Measurements from ENCODE around the gene CDRT4. TPM values are rescaled to one million over a fixed set of nuclear protein-coding genes. Genes with fewer than 3 reads are reported as not detected.
A peak's percentile ranks its signal among the peaks of the same experiment; 100 is the strongest.

CDRT4 gene
- total and polyA plus RNA-seq, 5 experiments from 2014 or later = 0.84 to 10.6 (median 1.8) TPM

GRCh38 chr17:15485045-15485444 lies 17.6 kb upstream of the CDRT4 start:
- no peak overlapping the region for H3K27ac Mint-ChIP-seq
- ATAC-seq (no peak), DNase-seq (no peak)
- H3K27me3 Mint-ChIP-seq = no peaks in the 10 kb centered on the region
- peaks cover 0 to 3% (median under 1%) of the 10 kb centered on the region in 4 donors for H3K4me1 Mint-ChIP-seq
- H3K36me3 Mint-ChIP-seq = peaks cover 0 to 13% (median 5%) of the 10 kb centered on the region in 3 donors
- H3K4me3 Mint-ChIP-seq = no peak overlapping the region
- no peaks in the 10 kb centered on the region for H3K9me3 Mint-ChIP-seq
- POLR2A ChIA-PET = no interaction called here

GRCh38 chr17:15483431-15483830 lies 16.0 kb upstream of the CDRT4 start:
- peaks cover 5 to 16% (median 5%) of the 10 kb centered on the region in 3 donors for H3K36me3 Mint-ChIP-seq
- DNase-seq (no peak), ATAC-seq (no peak)
- no peaks in the 10 kb centered on the region for H3K9me3 Mint-ChIP-seq
- POLR2A ChIA-PET = no interaction called here
- peaks cover 4 to 15% (median 5%) of the 10 kb centered on the region in 4 donors for H3K4me1 Mint-ChIP-seq
- H3K4me3 Mint-ChIP-seq = no peak overlapping the region
- H3K27ac Mint-ChIP-seq = no peak overlapping the region
- H3K27me3 Mint-ChIP-seq = no peaks in the 10 kb centered on the region

GRCh38 chr17:15482476-15482875 lies 15.1 kb upstream of the CDRT4 start:
- no peak for DNase-seq
- POLR2A ChIA-PET = no interaction called here
- Mint-ChIP-seq H3K27ac (no peak overlapping the region), H3K4me3 (no peak overlapping the region), H3K27me3 (no peaks in the 10 kb centered on the region), H3K36me3 (peaks cover 5 to 14% (median 5%) of the 10 kb centered on the region in 3 donors), H3K9me3 (no peaks in the 10 kb centered on the region), H3K4me1 (peaks cover 4 to 15% (median 5%) of the 10 kb centered on the region in 4 donors)
- no peak for ATAC-seq

- no peaks in the 10 kb centered on the region for H3K9me3 Mint-ChIP-seq
- no peak for DNase-seq
- no peaks in the 10 kb centered on the region for H3K27me3 Mint-ChIP-seq
- POLR2A ChIA-PET = no interaction called here
- peaks cover 4 to 15% (median 6%) of the 10 kb centered on the region in 4 donors for H3K4me1 Mint-ChIP-seq
- no peak for ATAC-seq
- H3K27ac Mint-ChIP-seq = peak overlapping the region in 1 of 10 donors; percentile 37
- peaks cover 5 to 18% (median 8%) of the 10 kb centered on the region in 3 donors for H3K36me3 Mint-ChIP-seq
- no peak overlapping the region for H3K4me3 Mint-ChIP-seq
Measured at GRCh38 chr17:15481481-15481880, 14.1 kb upstream of the CDRT4 start.

GRCh38 chr17:15480204-15480603 lies 12.8 kb upstream of the CDRT4 start:
- Mint-ChIP-seq H3K9me3 (no peaks in the 10 kb centered on the region), H3K4me3 (no peak overlapping the region), H3K27me3 (no peaks in the 10 kb centered on the region), H3K4me1 (peaks cover 4 to 15% (median 6%) of the 10 kb centered on the region in 4 donors), H3K36me3 (peaks cover 14 to 24% (median 16%) of the 10 kb centered on the region in 3 donors), H3K27ac (no peak overlapping the region)
- POLR2A ChIA-PET = no interaction called here
- DNase-seq = no peak
- no peak for ATAC-seq

GRCh38 chr17:15479703-15480102 lies 12.3 kb upstream of the CDRT4 start:
- Mint-ChIP-seq H3K4me1 (peaks cover 4 to 15% (median 6%) of the 10 kb centered on the region in 4 donors), H3K27me3 (no peaks in the 10 kb centered on the region), H3K4me3 (no peak overlapping the region), H3K36me3 (peaks cover 16 to 29% (median 20%) of the 10 kb centered on the region in 3 donors), H3K27ac (no peak overlapping the region), H3K9me3 (no peaks in the 10 kb centered on the region)
- ATAC-seq (no peak), DNase-seq (no peak)
- POLR2A ChIA-PET = no interaction called here

GRCh38 chr17:15478845-15479244 lies 11.4 kb upstream of the CDRT4 start:
- POLR2A ChIA-PET = no interaction called here
- peak overlapping the region in 2 of 10 donors; percentile 9 to 12 for H3K27ac Mint-ChIP-seq
- no peak overlapping the region for H3K4me3 Mint-ChIP-seq
- peaks cover 16 to 36% (median 25%) of the 10 kb centered on the region in 3 donors for H3K36me3 Mint-ChIP-seq
- H3K9me3 Mint-ChIP-seq = no peaks in the 10 kb centered on the region
- no peak for DNase-seq
- H3K27me3 Mint-ChIP-seq = no peaks in the 10 kb centered on the region
- no peak for ATAC-seq
- peaks cover 4 to 15% (median 4%) of the 10 kb centered on the region in 4 donors for H3K4me1 Mint-ChIP-seq

- Mint-ChIP-seq H3K9me3 (no peaks in the 10 kb centered on the region), H3K4me1 (peaks cover 4 to 15% (median 4%) of the 10 kb centered on the region in 4 donors), H3K27ac (no peak overlapping the region), H3K36me3 (peaks cover 16 to 35% (median 27%) of the 10 kb centered on the region in 3 donors), H3K4me3 (no peak overlapping the region), H3K27me3 (no peaks in the 10 kb centered on the region)
- POLR2A ChIA-PET = no interaction called here
- DNase-seq = no peak
- no peak for ATAC-seq
Measured at GRCh38 chr17:15475631-15476354, 8.4 kb upstream of the CDRT4 start.

GRCh38 chr17:15472891-15473290 lies 5.5 kb upstream of the CDRT4 start:
- POLR2A ChIA-PET = no interaction called here
- Mint-ChIP-seq H3K27me3 (no peaks in the 10 kb centered on the region), H3K4me1 (peaks cover 0 to 1% (median 0%) of the 10 kb centered on the region in 4 donors), H3K9me3 (no peaks in the 10 kb centered on the region), H3K36me3 (peaks cover 11 to 33% (median 27%) of the 10 kb centered on the region in 3 donors), H3K27ac (no peak overlapping the region), H3K4me3 (no peak overlapping the region)
- DNase-seq (no peak), ATAC-seq (no peak)

- H3K9me3 Mint-ChIP-seq = no peaks in the 10 kb centered on the region
- ATAC-seq = no peak
- no peaks in the 10 kb centered on the region for H3K27me3 Mint-ChIP-seq
- no peak overlapping the region for H3K4me3 Mint-ChIP-seq
- H3K36me3 Mint-ChIP-seq = peaks cover 5 to 24% (median 18%) of the 10 kb centered on the region in 3 donors
- no peak overlapping the region for H3K27ac Mint-ChIP-seq
- DNase-seq = no peak
- peaks cover 0 to 3% (median 0%) of the 10 kb centered on the region in 4 donors for H3K4me1 Mint-ChIP-seq
- POLR2A ChIA-PET = no interaction called here
Measured at GRCh38 chr17:15470536-15470935, 3.1 kb upstream of the CDRT4 start.

- H3K4me3 Mint-ChIP-seq = no peak overlapping the region
- no peaks in the 10 kb centered on the region for H3K27me3 Mint-ChIP-seq
- DNase-seq (no peak), ATAC-seq (no peak)
- peaks cover 0 to 12% (median 9%) of the 10 kb centered on the region in 3 donors for H3K36me3 Mint-ChIP-seq
- peaks cover 0 to 3% (median 0%) of the 10 kb centered on the region in 4 donors for H3K4me1 Mint-ChIP-seq
- H3K9me3 Mint-ChIP-seq = no peaks in the 10 kb centered on the region
- POLR2A ChIA-PET = no interaction called here
- no peak overlapping the region for H3K27ac Mint-ChIP-seq
Measured at GRCh38 chr17:15469260-15469659, 1.8 kb upstream of the CDRT4 start.

GRCh38 chr17:15468126-15468525 lies 705 bp upstream of the CDRT4 start:
- H3K4me3 Mint-ChIP-seq = no peak overlapping the region
- POLR2A ChIA-PET = no interaction called here
- no peak overlapping the region for H3K27ac Mint-ChIP-seq
- H3K27me3 Mint-ChIP-seq = no peaks in the 10 kb centered on the region
- ATAC-seq (no peak), DNase-seq (no peak)
- peaks cover 0 to under 1% (median 0%) of the 10 kb centered on the region in 9 donors for H3K9me3 Mint-ChIP-seq
- H3K36me3 Mint-ChIP-seq = peaks cover 0 to 12% (median 5%) of the 10 kb centered on the region in 3 donors
- H3K4me1 Mint-ChIP-seq = peaks cover 0 to 3% (median 0%) of the 10 kb centered on the region in 4 donors

- peaks cover 0 to 3% (median 0%) of the 10 kb centered on the region in 4 donors for H3K4me1 Mint-ChIP-seq
- peaks cover 6 to 17% (median 12%) of the 10 kb centered on the region in 3 donors for H3K36me3 Mint-ChIP-seq
- DNase-seq (no peak), ATAC-seq (no peak)
- H3K4me3 Mint-ChIP-seq = no peak overlapping the region
- H3K27ac Mint-ChIP-seq = no peak overlapping the region
- H3K9me3 Mint-ChIP-seq = peaks cover 0 to 6% (median 2%) of the 10 kb centered on the region in 9 donors
- no peaks in the 10 kb centered on the region for H3K27me3 Mint-ChIP-seq
- POLR2A ChIA-PET = no interaction called here
Measured at GRCh38 chr17:15466131-15466530, 1.3 kb downstream of the CDRT4 start.
